HepG2 (cell line): Measurements from ENCODE around the gene SLC35D2. TPM values are rescaled to one million over a fixed set of nuclear protein-coding genes. Genes with fewer than 3 reads are reported as not detected.

Source experiments
- ATAC-seq: fragments of 200-7000 bp; cut with Tn5 transposase; 3 replicates; pipeline ENCODE4 v1.9.1; 2020; ENCODE audit warnings: mild to moderate bottlenecking, moderate library complexity
- BruUV-seq: library from RNA; stranded (reverse); fragments of 400-500 nt; replicated peaks from 2 replicates; lab custom pipeline; 2021; lab: Mats Ljungman, UMichigan
- CTCF ChIA-PET: fragments of 300-600 bp; formaldehyde crosslinking; extraction: SDS; loops from one replicate; lab custom pipeline; 2021; ENCODE audit warnings: low total read pairs, inconsistent platforms, low intra/inter-chr PET ratio; lab: Yijun Ruan, JAX
- POLR2A ChIA-PET: fragments of 350-600 bp; sonication (Branson Sonifier 250); formaldehyde crosslinking; loops from one replicate; lab custom pipeline; 2020; ENCODE audit warnings: antibody characterized with exemption, inconsistent platforms; lab: Yijun Ruan, JAX
- DNase-seq: peaks from one replicate; pipeline ENCODE4 v3.0.0-alpha.2; 2015; ENCODE audit warnings: low spot score
- FAIRE-seq: peaks from 3 replicates; lab custom pipeline; 2011; peaks lifted over from hg19 to GRCh38; lab: Jason Lieb, UNC
- H2AFZ ChIP-seq: one replicate; pipeline ENCODE4 v1.6.1; 2011; ENCODE audit warnings: low read length, inconsistent platforms
- H3K27ac ChIP-seq: fragments of 300-600 bp; 3 replicates; pipeline ENCODE4 v1.8.0; 2011; ENCODE audit warnings: mixed run types, mild to moderate bottlenecking, mixed read lengths, low read length, inconsistent platforms; ENCODE audit not compliant: insufficient read depth; ENCODE audit errors: extremely low read length
- H3K27me3 ChIP-seq, 2 experiments: fragments of 200-600 bp in 1 of 2; 2 replicates in 1 of 2; 3 replicates in 1 of 2; pipeline versions ENCODE4 v1.6.0 to v1.8.0; 2011; ENCODE audit warnings: low read length in 2 of 2, mild to moderate bottlenecking in 2 of 2, moderate library complexity in 2 of 2, inconsistent platforms in 1 of 2; ENCODE audit not compliant: insufficient read depth in 2 of 2, control insufficient read depth in 1 of 2
- H3K36me3 ChIP-seq, 2 experiments: fragments of 200-600 bp in 1 of 2; replicated peaks in 1 of 2; 2 replicates in 1 of 2; 3 replicates in 1 of 2; pipeline versions ENCODE4 v1.5.1 to v1.8.0; 2011; ENCODE audit warnings: low read length in 2 of 2, inconsistent platforms in 1 of 2; ENCODE audit not compliant: insufficient read depth in 2 of 2, control insufficient read depth in 1 of 2
- H3K4me1 ChIP-seq: 2 replicates; pipeline ENCODE4 v1.5.1; 2012; ENCODE audit warnings: low read length, inconsistent platforms; ENCODE audit not compliant: insufficient read depth
- H3K4me2 ChIP-seq: 2 replicates; pipeline ENCODE4 v1.6.0; 2011; ENCODE audit warnings: low read depth, low read length, inconsistent platforms
- H3K4me3 ChIP-seq, 3 experiments: fragments of 200-600 bp in 1 of 3; sonication (generic), shearing (Covaris generic) in 1 of 3; replicated peaks in 1 of 3; 2 replicates each; pipeline ENCODE4 v1.5.1; 2011 to 2016; ENCODE audit warnings: low read length in 3 of 3, inconsistent platforms in 2 of 3, low read depth in 2 of 3, mild to moderate bottlenecking in 2 of 3, control low read depth in 1 of 3, mixed read lengths in 1 of 3; ENCODE audit not compliant: insufficient read depth in 1 of 3
- H3K79me2 ChIP-seq: one replicate; pipeline ENCODE4 v1.6.1; 2011; ENCODE audit warnings: low read length, inconsistent platforms; ENCODE audit not compliant: insufficient read depth
- H3K9ac ChIP-seq: 2 replicates; pipeline ENCODE4 v1.6.0; 2011; ENCODE audit warnings: mild to moderate bottlenecking, low read depth, low read length, inconsistent platforms; ENCODE audit not compliant: insufficient read depth
- H3K9me3 ChIP-seq: 2 replicates; pipeline ENCODE4 v1.5.1; 2012; ENCODE audit warnings: mild to moderate bottlenecking, low read length
- H4K20me1 ChIP-seq: 2 replicates; pipeline ENCODE4 v1.6.0; 2011; ENCODE audit warnings: inconsistent platforms, mild to moderate bottlenecking, low read length, moderate library complexity; ENCODE audit not compliant: insufficient read depth
- ARID4A ChIP-seq: sonication (generic); formaldehyde crosslinking; IDR thresholded peaks from 2 replicates; pipeline ENCODE4 v1.5.0; 2020; ENCODE audit warnings: mild to moderate bottlenecking, missing genetic modification reagents, borderline replicate concordance
- ERF ChIP-seq: IDR thresholded peaks from 2 replicates; pipeline ENCODE4 v1.6.1; 2018; ENCODE audit warnings: missing biosample characterization, missing genetic modification reagents
- ZNF580 ChIP-seq: IDR thresholded peaks from 2 replicates; pipeline ENCODE4 v1.6.1; 2016; ENCODE audit warnings: low read depth, borderline replicate concordance
- WGBS: methylation state at CpG from one replicate; pipeline ENCODE4 v1.1.6; 2017; ENCODE audit warnings: low lambda C conversion rate; 5-methylcytosine and 5-hydroxymethylcytosine counted together
- in situ Hi-C: cut with HindIII; loops from 2 replicates; pipeline ENCODE4 v1.10.0; 2017; ENCODE audit warnings: low pct_unique_long_range_greater_than_20kb; ENCODE audit not compliant: extremely low pct_ligation_motif_present
- intact Hi-C: fragments of 100-400 bp; cut with micrococcal nuclease; formaldehyde crosslinking; loops from one replicate; pipeline ENCODE4 v1.10.0; 2022; ENCODE audit not compliant: unreplicated experiment
- polyA plus RNA-seq, 8 experiments: library from polyadenylated mRNA; depleted of rRNA in 3 of 8; stranded (reverse) in 7 of 8; unstranded in 1 of 8; fragments of >200 nt; fragmentation: Illumina TruSeq in 4 of 8; extraction: Trizol in 4 of 8; gene quantifications; 2 replicates each; pipeline versions ENCODE4 v1.2.1 to v1.2.3, GENCODE V29; 2011 to 2016; ENCODE audit warnings: low read depth in 4 of 8, missing spikeins in 1 of 8, mixed read lengths in 1 of 8; ENCODE audit not compliant: insufficient read depth in 1 of 8
- total RNA-seq, 5 experiments: library from RNA; depleted of rRNA; stranded (reverse); fragments of >200 nt; fragmentation: Illumina TruSeq; extraction: Trizol; gene quantifications; 2 replicates each; pipeline ENCODE4 v1.2.3, GENCODE V29; 2016; ENCODE audit warnings: low read depth in 1 of 5
- TF ChIP-seq, protein P1 (sequence below): sonication (generic); formaldehyde crosslinking; IDR thresholded peaks from 2 replicates; pipeline ENCODE4 v1.8.0; 2022; ENCODE audit warnings: mild to moderate bottlenecking, missing genetic modification reagents, moderate library complexity

SLC35D2 gene
- total and polyA plus RNA-seq, 2 of the 13 experiments (the other 11 are each of a cell fraction or from before 2014, with no cell fraction given), result 96.2 to 103 TPM

DNA sequence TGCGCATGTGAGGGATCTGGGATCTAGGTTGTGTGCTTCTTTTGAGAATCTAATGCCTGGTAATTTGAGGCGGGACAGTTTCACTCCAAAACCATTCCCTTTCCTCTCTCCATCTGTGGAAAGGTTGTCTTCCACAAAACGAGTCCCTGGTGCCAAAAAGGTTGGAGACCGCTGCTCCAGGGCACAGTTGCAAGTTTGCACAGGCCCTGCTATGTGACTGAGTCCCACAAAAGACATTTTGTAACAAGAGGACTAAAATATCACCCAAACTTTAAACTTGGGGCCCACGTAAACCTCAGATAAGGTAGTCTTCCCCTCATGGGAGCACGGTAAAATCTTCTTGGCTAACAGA is 40.5 kb upstream of the SLC35D2 start:
- in situ Hi-C loops (no loop called here), intact Hi-C loops (no loop called here)
- Histone ChIP-seq H3K36me3 (no peaks in the 10 kb centered on the region), H3K4me1 (peaks cover 45% of the 10 kb centered on the region), H3K9ac (peak overlapping the region; percentile 58), H3K79me2 (no peaks in the 10 kb centered on the region), H3K9me3 (no peaks in the 10 kb centered on the region), H3K27me3 (no peaks in the 10 kb centered on the region), H2AFZ (peak overlapping the region; percentile 73), H3K4me3 (peak overlapping the region; percentile 34 to 55 (median 45)), H4K20me1 (no peaks in the 10 kb centered on the region), H3K27ac (peak overlapping the region; percentile 34), H3K4me2 (peak overlapping the region; percentile 66)
- POLR2A ChIA-PET, result interaction anchor here (0.9 to 1.9 kb wide), 6 partner anchors 11 to 67 kb away, joined by 3 to 8 read pairs (median 4); partner anchors contain the start of genes HABP4 and SLC35D2
- peak; percentile 72 for FAIRE-seq
- TF ChIP-seq ERF (CRISPR knock-in tag) (0 out of 2 replicates have a peak, but pooled peaks have one; percentile 6), ZNF580 (CRISPR knock-in tag) (peak; percentile 3; the same call in 1 of the 2 replicates), ARID4A (CRISPR knock-in tag) (no peak)
- TF ChIP-seq, protein P1, sequence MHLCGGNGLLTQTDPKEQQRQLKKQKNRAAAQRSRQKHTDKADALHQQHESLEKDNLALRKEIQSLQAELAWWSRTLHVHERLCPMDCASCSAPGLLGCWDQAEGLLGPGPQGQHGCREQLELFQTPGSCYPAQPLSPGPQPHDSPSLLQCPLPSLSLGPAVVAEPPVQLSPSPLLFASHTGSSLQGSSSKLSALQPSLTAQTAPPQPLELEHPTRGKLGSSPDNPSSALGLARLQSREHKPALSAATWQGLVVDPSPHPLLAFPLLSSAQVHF (CRISPR knock-in tag), result 0 out of 2 replicates have a peak, but pooled peaks have one; percentile 20
- CTCF ChIA-PET, result no interaction called here
- BruUV-seq, result no TSS peak
- WGBS, result 18% methylated on average over 6 of the region's 6 CpGs
- ATAC-seq, result no peak
- DNase-seq, result no peak
